Panc1 (cell line): ENCODE results near the gene TMCO6.

Experiments used
- POLR2AphosphoS5 ChIP-seq: IDR thresholded peaks from 2 replicates; pipeline ENCODE4 v1.6.1; 2012; ENCODE audit warnings: mild to moderate bottlenecking, low read depth, low read length, moderate library complexity
- TCF7L2 ChIP-seq: IDR thresholded peaks from 2 replicates; pipeline ENCODE4 v1.6.1; 2011; ENCODE audit warnings: mild to moderate bottlenecking, low read depth, low read length, inconsistent platforms
- TF ChIP-seq, protein P1 (sequence below): fragments of 450-650 bp; IDR thresholded peaks from 2 replicates; pipeline ENCODE4 v1.5.1; 2017; ENCODE audit warnings: mild to moderate bottlenecking

DNA sequence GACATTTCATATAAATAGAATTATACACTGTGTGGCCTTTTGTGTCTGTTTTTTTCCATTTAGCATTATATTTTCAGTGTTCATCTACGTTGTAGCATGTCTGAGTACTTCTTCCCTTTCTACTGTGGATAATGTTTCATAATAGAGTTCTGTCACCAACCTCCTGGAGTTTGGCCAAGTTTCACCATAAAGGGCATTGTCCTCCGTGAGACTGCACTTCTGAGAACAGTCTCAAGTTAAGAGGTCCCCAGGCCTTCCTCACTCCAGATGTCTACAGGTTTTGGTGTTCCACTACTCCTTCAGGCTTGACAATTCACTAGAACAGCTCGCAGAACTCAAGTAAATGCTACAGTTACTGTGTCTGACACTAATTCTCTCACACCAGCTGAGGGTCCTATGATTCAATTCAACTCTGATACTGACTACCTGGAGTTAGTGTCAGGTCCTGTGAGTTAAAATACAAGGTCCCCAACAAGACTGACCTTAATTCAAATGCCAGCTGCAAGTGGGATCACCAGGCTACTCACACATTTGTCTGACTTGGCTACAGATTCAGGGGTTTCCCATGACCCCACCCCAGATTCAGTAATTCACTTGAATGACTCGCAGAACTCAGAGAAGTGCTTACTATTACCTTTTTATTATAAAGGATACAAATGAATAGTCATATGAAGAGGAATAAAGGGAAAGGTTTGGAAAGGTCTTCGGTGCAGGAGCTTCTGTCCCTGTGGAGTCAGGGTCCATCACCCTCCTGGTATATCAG lies 43.5 kb upstream of the TMCO6 start:
- TF ChIP-seq POLR2AphosphoS5 (no peak), TCF7L2 (no peak)
- TF ChIP-seq, protein P1, sequence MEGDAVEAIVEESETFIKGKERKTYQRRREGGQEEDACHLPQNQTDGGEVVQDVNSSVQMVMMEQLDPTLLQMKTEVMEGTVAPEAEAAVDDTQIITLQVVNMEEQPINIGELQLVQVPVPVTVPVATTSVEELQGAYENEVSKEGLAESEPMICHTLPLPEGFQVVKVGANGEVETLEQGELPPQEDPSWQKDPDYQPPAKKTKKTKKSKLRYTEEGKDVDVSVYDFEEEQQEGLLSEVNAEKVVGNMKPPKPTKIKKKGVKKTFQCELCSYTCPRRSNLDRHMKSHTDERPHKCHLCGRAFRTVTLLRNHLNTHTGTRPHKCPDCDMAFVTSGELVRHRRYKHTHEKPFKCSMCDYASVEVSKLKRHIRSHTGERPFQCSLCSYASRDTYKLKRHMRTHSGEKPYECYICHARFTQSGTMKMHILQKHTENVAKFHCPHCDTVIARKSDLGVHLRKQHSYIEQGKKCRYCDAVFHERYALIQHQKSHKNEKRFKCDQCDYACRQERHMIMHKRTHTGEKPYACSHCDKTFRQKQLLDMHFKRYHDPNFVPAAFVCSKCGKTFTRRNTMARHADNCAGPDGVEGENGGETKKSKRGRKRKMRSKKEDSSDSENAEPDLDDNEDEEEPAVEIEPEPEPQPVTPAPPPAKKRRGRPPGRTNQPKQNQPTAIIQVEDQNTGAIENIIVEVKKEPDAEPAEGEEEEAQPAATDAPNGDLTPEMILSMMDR = no peak
